Measurements from ENCODE around the gene SEBOX.

GRCh38 chr17:28406473-28406814 lies 41.4 kb upstream of the SEBOX start:
- TF ChIP-seq EZH2 (IDR thresholded peaks at IDR 0.05; ENCODE audit: low read length, unreplicated experiment) (no peak), CTCF (conservative IDR thresholded peaks at IDR 0.05; ENCODE audit: low read depth, low read length) (no peak)
